ENCODE measurements around the gene CFAP300. TPM values are rescaled to one million over a fixed set of nuclear protein-coding genes. Genes with fewer than 3 reads are reported as not detected.

Gene CFAP300
- total and polyA plus RNA-seq, 2 of the 8 experiments (the other 6 are each of a cell fraction or from before 2014, with no cell fraction given) = 2.1 to 2.8 TPM

GRCh38 chr11:102026217-102026616 lies 21.0 kb upstream of the CFAP300 start:
- Histone ChIP-seq H4K91ac (replicated peaks; ENCODE audit: insufficient read length, low read length) (no peak overlapping the region), H3K9me3 (ENCODE audit: insufficient read depth in 2 of 2, low read depth in 1 of 2, low read length in 1 of 2) (no peaks in the 10 kb centered on the region), H4K20me1 (replicated peaks in 1 of 2; ENCODE audit: control insufficient read depth in 1 of 2, insufficient read depth in 2 of 2, low read length in 2 of 2) (no peaks in the 10 kb centered on the region), H2BK12ac (ENCODE audit: low read depth, low read length) (no peak overlapping the region), H2BK5ac (ENCODE audit: low read depth, low read length) (no peak overlapping the region), H3K9ac (replicated peaks in 1 of 4; ENCODE audit: extremely low read depth in 1 of 4, low read depth in 3 of 4, low read length in 3 of 4) (no peak overlapping the region), H3K18ac (ENCODE audit: extremely low read depth, low read length) (no peak overlapping the region), H2AFZ (ENCODE audit: low read length) (no peak overlapping the region), H4K8ac (ENCODE audit: extremely low read depth, insufficient read depth, low read length) (no peak overlapping the region), H3K4me3 (ENCODE audit: extremely low read depth in 1 of 4, insufficient read depth in 2 of 4, low read depth in 3 of 4, low read length in 4 of 4) (no peak overlapping the region), H2AK5ac (ENCODE audit: low read depth, low read length) (no peak overlapping the region), H3K27ac (ENCODE audit: low read depth, low read length) (no peak overlapping the region), H2BK20ac (ENCODE audit: low read length) (no peak overlapping the region), H3K4me1 (replicated peaks in 1 of 4; ENCODE audit: control insufficient read depth in 3 of 4, insufficient read depth in 4 of 4, low read length in 3 of 4) (peaks cover 0 to 4% (median 0%) of the 10 kb centered on the region in 4 experiments; a peak in 1 of 7 replicates), H3K4ac (replicated peaks; ENCODE audit: insufficient read length, low read depth, low read length) (no peak overlapping the region), H3K23me2 (ENCODE audit: low read depth, low read length) (no peaks in the 10 kb centered on the region), H3K27me3 (replicated peaks in 1 of 4; ENCODE audit: control insufficient read depth in 3 of 4, extremely low read depth in 1 of 4, insufficient read depth in 3 of 4, low read length in 3 of 4) (no peaks in the 10 kb centered on the region), H3K79me2 (ENCODE audit: control insufficient read depth in 1 of 2, insufficient read depth in 2 of 2, low read length in 2 of 2) (no peaks in the 10 kb centered on the region), H3K14ac (ENCODE audit: insufficient read length) (no peak overlapping the region), H3K36me3 (ENCODE audit: control insufficient read depth in 2 of 4, insufficient read depth in 4 of 4, low read length in 3 of 4) (no peaks in the 10 kb centered on the region), H3K4me2 (ENCODE audit: insufficient read depth in 1 of 2, low read depth in 2 of 2, low read length in 2 of 2) (no peak overlapping the region), H3K56ac (replicated peaks; ENCODE audit: insufficient read length, low read depth, low read length) (no peak overlapping the region), H2BK15ac (ENCODE audit: low read length) (no peak overlapping the region), H3K23ac (ENCODE audit: insufficient read length) (no peak overlapping the region), H4K5ac (ENCODE audit: insufficient read length, low read depth, low read length) (no peak overlapping the region), H3K79me1 (ENCODE audit: low read depth, low read length) (no peaks in the 10 kb centered on the region), H2BK120ac (replicated peaks; ENCODE audit: low read depth, low read length) (no peak overlapping the region)
- POLR2A ChIA-PET (ENCODE audit: partially characterized antibody) = no interaction called here
- WGBS, 2 experiments (ENCODE audit: extremely low coverage in 1 of 2, insufficient coverage in 1 of 2, insufficient read length in 1 of 2, insufficient replicate concordance in 2 of 2, low coverage in 1 of 2, low lambda C conversion rate in 2 of 2, missing lambda C conversion rate in 1 of 2) = 85% methylated on average over 4 of the region's 4 CpGs; no CpG with 5 or more reads in 1 of the 2 experiments
- FAIRE-seq (no peak), DNase-seq (ENCODE audit: low read depth in 1 of 2, low spot score in 2 of 2) (no peak)
- CTCF ChIA-PET (ENCODE audit: partially characterized antibody) = interaction anchor here (0.6 to 1.5 kb wide), 7 partner anchors 13 to 243 kb away, joined by 3 to 7 read pairs (median 4); no protein-coding TSS in a partner anchor
- TF ChIP-seq FOSL1 (IDR thresholded peaks at IDR 0.05; ENCODE audit: insufficient read depth, low read depth, low read length) (no peak), MAFK (IDR thresholded peaks at IDR 0.05; ENCODE audit: low read depth, low read length) (no peak), NANOG (IDR thresholded peaks at IDR 0.05; ENCODE audit: insufficient read depth, low read depth, low read length, poor library complexity, severe bottlenecking) (no peak), KDM1A (IDR thresholded peaks at IDR 0.05; ENCODE audit: borderline replicate concordance, low read length) (no peak), JUND (IDR thresholded peaks at IDR 0.05; ENCODE audit: low read length) (no peak), SP1 (IDR thresholded peaks at IDR 0.05; ENCODE audit: low read depth, low read length) (no peak), CBX8 (IDR thresholded peaks at IDR 0.05; ENCODE audit: borderline replicate concordance, low read depth, low read length) (no peak), CREB1 (IDR thresholded peaks at IDR 0.05) (no peak), RXRA (IDR thresholded peaks at IDR 0.05; ENCODE audit: insufficient read depth, low read depth, low read length) (no peak), ZNF274 (IDR thresholded peaks at IDR 0.05; ENCODE audit: borderline replicate concordance, extremely low read depth, low read length) (no peak), TCF12 (IDR thresholded peaks at IDR 0.05; ENCODE audit: low read depth, low read length) (no peak), SIRT6 (IDR thresholded peaks at IDR 0.05; ENCODE audit: low read length) (no peak), ASH2L (IDR thresholded peaks at IDR 0.05; ENCODE audit: low read length) (no peak), CBX5 (IDR thresholded peaks at IDR 0.05; ENCODE audit: low read depth, low read length) (no peak), EP300 (IDR thresholded peaks at IDR 0.05; ENCODE audit: borderline replicate concordance in 1 of 2, low read depth in 2 of 2, low read length in 2 of 2) (no peak)

Measured in H1 (cell line).